Measurements from ENCODE around the gene CXorf58. TPM values are rescaled to one million over a fixed set of nuclear protein-coding genes. Genes with fewer than 3 reads are reported as not detected.
"Not testable (repeated sequence)": the region's sequence is repeated elsewhere in the genome, so short reads cannot be mapped to it uniquely, and the experiment has no call there.

The CXorf58 gene
- total and polyA plus RNA-seq, 9 of the 15 experiments (the other 6 are each of a cell fraction or from before 2014, with no cell fraction given): 0.10 to 0.27 (median 0.16) TPM; not detected in 3

DNA sequence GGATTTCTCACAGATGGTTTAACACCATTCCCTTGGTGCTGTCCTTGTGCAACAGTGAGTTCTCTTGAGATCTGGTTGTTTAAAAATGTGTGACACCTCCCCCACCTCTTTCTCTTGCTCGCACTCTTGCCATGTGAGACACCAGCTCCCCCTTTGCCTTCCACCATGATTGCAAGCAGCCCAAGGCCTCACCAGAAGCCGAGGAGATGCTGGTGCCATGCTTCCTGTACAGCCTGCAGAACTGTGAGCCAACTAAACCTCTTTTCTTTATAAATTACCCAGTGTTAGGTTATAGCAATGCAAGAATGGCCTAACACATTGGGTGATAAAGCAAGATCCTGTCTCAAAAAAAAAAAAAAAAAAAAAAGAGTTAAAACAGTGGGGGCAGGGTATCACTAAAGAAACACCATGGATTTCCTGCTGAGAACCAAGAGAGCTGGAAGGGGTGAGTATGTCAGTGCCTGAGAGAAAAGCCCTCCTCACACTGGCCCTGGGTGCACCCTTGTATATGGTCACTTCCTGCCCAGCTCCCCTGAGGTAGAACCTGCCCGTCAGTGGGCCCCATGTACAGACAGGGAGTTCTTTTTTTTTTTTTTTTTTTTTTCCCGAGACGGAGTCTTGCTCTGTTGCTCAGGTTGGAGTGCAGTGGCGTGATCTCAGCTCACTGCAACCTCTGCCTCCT, 46.5 kb upstream of the CXorf58 start (continued):
- TF ChIP-seq ZNF318 (IDR thresholded peaks at IDR 0.05; ENCODE audit: borderline replicate concordance in 1 of 2, low read depth in 1 of 2) (no peak), ARID2 (IDR thresholded peaks at IDR 0.05) (no peak), FOXK2 (conservative IDR thresholded peaks at IDR 0.05 in 1 of 2, IDR thresholded peaks at IDR 0.05 in 1 of 2; ENCODE audit: low read depth in 2 of 2) (no peak), ZNF398 (CRISPR knock-in tag; IDR thresholded peaks at IDR 0.05) (no peak), CBFA2T3 (IDR thresholded peaks at IDR 0.05) (no peak), ZNF282 (CRISPR knock-in tag; IDR thresholded peaks at IDR 0.05) (no peak)
- TF ChIP-seq, protein P1, sequence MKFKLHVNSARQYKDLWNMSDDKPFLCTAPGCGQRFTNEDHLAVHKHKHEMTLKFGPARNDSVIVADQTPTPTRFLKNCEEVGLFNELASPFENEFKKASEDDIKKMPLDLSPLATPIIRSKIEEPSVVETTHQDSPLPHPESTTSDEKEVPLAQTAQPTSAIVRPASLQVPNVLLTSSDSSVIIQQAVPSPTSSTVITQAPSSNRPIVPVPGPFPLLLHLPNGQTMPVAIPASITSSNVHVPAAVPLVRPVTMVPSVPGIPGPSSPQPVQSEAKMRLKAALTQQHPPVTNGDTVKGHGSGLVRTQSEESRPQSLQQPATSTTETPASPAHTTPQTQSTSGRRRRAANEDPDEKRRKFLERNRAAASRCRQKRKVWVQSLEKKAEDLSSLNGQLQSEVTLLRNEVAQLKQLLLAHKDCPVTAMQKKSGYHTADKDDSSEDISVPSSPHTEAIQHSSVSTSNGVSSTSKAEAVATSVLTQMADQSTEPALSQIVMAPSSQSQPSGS (CRISPR knock-in tag; IDR thresholded peaks at IDR 0.05): no peak

DNA sequence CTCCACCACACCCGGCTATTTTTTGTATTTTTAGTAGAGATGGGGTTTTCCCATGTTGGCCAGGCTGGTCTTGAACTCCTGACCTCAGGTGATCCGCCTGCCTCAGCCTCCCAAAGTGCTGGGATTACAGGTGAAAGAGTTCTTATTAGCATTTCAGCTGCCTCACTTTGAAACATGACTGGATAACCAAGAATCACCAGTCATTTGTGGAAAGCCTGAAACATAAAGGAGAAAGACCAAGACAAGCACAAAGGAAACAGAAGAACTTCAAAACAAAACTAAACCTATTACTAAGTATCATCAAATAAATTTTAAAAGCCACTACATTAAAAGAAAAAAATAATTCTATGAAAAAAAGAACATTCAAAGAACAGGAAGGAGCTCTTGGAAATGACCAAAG, 45.9 kb upstream of the CXorf58 start:
- WGBS (ENCODE audit: insufficient coverage, low coverage, missing lambda C conversion rate): 88% methylated on average over 1 of the region's 2 CpGs
- POLR2A ChIA-PET; DNase-seq (ENCODE audit: extremely low read depth in 1 of 4, low spot score in 3 of 4): not testable (repeated sequence)

More for the DNA sequence above, 45.9 kb upstream of the CXorf58 start:
- H3K4me1 ChIP-seq (replicated peaks in 1 of 2; ENCODE audit: control insufficient read depth in 2 of 2, insufficient read depth in 2 of 2, low read length in 2 of 2); H3K27ac ChIP-seq (ENCODE audit: extremely low read depth, low read depth, low read length); H3K4me2 ChIP-seq (ENCODE audit: insufficient read depth, low read length); H4K20me1 ChIP-seq (replicated peaks; ENCODE audit: control insufficient read depth, insufficient read depth, low read length); H3K4me3 ChIP-seq; H3K9me3 ChIP-seq (replicated peaks; ENCODE audit: control insufficient read depth, insufficient read depth, low read depth, low read length); H3K79me2 ChIP-seq (ENCODE audit: control insufficient read depth, insufficient read depth, low read length); ATAC-seq; CTCF ChIA-PET (ENCODE audit: low intra/inter-chr PET ratio); BruUV-seq (replicated peaks); H3K27me3 ChIP-seq (ENCODE audit: control insufficient read depth in 2 of 2, insufficient read depth in 2 of 2, low read length in 2 of 2); H3K9me1 ChIP-seq (ENCODE audit: control insufficient read depth, insufficient read depth, low read length); FAIRE-seq; in situ Hi-C loops (cut with MboI); H3K9ac ChIP-seq (ENCODE audit: insufficient read depth in 1 of 2, low read depth in 2 of 2, low read length in 2 of 2); H2AFZ ChIP-seq (ENCODE audit: low read depth, low read length); intact Hi-C loops (cut with micrococcal nuclease): not testable (repeated sequence)
- peaks cover 12% of the 10 kb centered on the region; the same call in 2 of the 3 replicates for H3K36me3 ChIP-seq (ENCODE audit: control insufficient read depth, insufficient read depth, low read length)
